GM18526 (cell line): ENCODE results near the gene CXCL9.

Experiments
- POLR2A ChIP-seq: IDR thresholded peaks from 3 replicates; pipeline ENCODE4 v1.6.1; 2011; ENCODE audit not compliant: insufficient read length; ENCODE audit errors: extremely low read depth

CXCL9 gene

GRCh38 chr4:75976177-75976576, 31.1 kb downstream of the CXCL9 start:
- TF ChIP-seq POLR2A: no peak

- no peak for TF ChIP-seq POLR2A
Observed at GRCh38 chr4:75973766-75974165, 33.5 kb downstream of the CXCL9 start.

GRCh38 chr4:75968084-75968483, 39.2 kb downstream of the CXCL9 start:
- TF ChIP-seq POLR2A: no peak

DNA sequence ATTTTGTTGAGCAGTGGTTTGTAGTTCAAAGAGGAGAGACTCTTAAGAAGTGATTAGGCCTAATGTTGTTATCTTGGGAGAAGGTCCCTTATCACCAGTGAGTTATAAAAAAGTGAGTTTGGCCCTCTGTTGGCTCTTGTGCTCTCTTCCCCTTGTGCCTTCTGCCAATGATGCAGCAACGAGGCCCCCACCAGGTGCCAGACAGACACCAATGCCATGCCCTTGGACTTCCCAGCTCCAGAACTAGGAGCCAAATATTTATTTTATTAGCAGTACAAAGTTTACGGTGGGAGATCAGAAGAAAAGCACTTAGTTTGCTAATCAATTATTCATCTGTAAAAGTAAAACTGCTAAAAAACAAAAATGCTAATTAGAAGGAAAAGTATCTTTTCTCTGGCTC, 43.8 kb downstream of the CXCL9 start:
- TF ChIP-seq POLR2A: no peak

GRCh38 chr4:75953509-75953908, 53.8 kb downstream of the CXCL9 start:
- TF ChIP-seq POLR2A: no peak
